RWPE2 (cell line): ENCODE data around the gene DNMT3L.
A peak's percentile ranks its signal among the peaks of the same experiment; 100 is the strongest.
"Not testable (repeated sequence)": the region's sequence is repeated elsewhere in the genome, so short reads cannot be mapped to it uniquely, and the experiment has no call there.

Source experiments
- ATAC-seq: fragments of 200-7000 bp; cut with Tn5 transposase; 3 replicates; pipeline ENCODE4 v1.9.1; 2021; ENCODE audit warnings: low read depth
- DNase-seq: peaks from one replicate; pipeline ENCODE4 v3.0.0-alpha.2; 2020; ENCODE audit warnings: low spot score
- H3K27ac ChIP-seq: fragments of 450-650 bp; 2 replicates; pipeline ENCODE4 v1.5.1; 2017; ENCODE audit warnings: mild to moderate bottlenecking; ENCODE audit not compliant: poor library complexity, severe bottlenecking
- H3K27me3 ChIP-seq: fragments of 250-450 bp; sonication (Bioruptor Pico); 2 replicates; pipeline ENCODE4 v1.5.1; 2021; ENCODE audit warnings: mild to moderate bottlenecking, moderate library complexity; ENCODE audit not compliant: insufficient read depth, poor library complexity, severe bottlenecking
- H3K36me3 ChIP-seq: fragments of 250-450 bp; sonication (Bioruptor Pico); 2 replicates; pipeline ENCODE4 v1.5.1; 2020; ENCODE audit warnings: low read depth, mild to moderate bottlenecking, moderate library complexity
- H3K4me1 ChIP-seq: fragments of 250-450 bp; sonication (Bioruptor Pico); 2 replicates; pipeline ENCODE4 v1.5.1; 2021; ENCODE audit warnings: mild to moderate bottlenecking, moderate library complexity; ENCODE audit not compliant: insufficient read depth, poor library complexity, severe bottlenecking
- H3K4me3 ChIP-seq: fragments of 250-450 bp; sonication (Bioruptor Pico); 2 replicates; pipeline ENCODE4 v1.5.1; 2021; ENCODE audit warnings: mild to moderate bottlenecking, moderate library complexity; ENCODE audit not compliant: severe bottlenecking
- H3K9me3 ChIP-seq: fragments of 250-450 bp; sonication (Bioruptor Pico); 2 replicates; pipeline ENCODE4 v1.5.1; 2021; ENCODE audit warnings: mild to moderate bottlenecking, moderate library complexity; ENCODE audit not compliant: severe bottlenecking
- TF ChIP-seq, protein P1 (sequence below): fragments of 450-650 bp; IDR thresholded peaks from one replicate; pipeline ENCODE4 v1.5.1; 2017; ENCODE audit warnings: mild to moderate bottlenecking, moderate library complexity; ENCODE audit not compliant: poor library complexity, severe bottlenecking

DNMT3L gene

DNA sequence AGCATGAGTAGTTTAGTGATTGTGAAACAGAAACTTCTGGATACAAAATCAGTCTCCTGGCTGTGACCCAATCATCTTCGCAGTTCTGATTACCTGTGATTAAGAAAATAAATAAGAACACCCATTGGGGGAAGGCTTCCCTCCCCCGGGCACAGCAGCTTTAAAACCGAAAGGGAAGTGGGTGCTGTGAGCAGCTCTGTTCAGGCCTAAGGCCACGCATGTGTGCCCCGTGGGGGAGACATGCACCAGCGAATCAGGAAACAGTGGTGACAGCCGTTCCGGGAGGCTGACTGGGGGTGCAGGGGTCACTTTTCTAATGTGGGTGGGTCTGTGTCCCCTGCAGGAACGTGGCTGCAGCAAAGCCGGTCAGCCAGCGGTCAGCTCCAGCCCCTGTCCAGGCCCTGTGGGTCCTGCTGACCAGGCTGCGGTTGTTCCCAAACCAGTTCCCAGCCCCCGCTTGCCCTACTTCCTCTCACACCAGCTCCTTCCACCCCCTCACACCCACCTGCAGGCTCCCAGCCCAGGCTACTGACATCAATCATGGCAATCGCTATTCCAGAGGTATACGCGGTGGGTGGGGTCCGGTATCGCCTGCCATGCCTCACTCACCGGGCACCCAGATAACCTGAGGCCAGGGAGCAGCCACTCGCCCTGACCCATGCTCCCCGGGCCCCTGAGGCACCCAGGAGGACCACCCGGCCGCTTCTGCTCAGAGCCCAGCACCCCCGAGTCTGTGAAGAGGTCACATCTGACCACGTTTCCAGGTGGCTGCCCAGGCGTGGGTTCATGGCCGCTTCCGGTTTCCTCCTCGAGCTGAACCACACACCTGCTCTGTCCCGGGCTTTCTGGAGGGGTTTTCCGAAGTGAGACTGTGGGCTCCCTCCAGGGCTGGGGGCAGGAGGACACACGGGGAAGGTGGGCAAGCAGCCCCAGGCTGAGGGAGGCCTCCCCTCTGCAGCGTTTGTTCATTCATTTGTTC is 54.7 kb downstream of the DNMT3L start:
- not testable (repeated sequence) for H3K4me1 ChIP-seq, H3K27ac ChIP-seq, H3K27me3 ChIP-seq, H3K36me3 ChIP-seq, DNase-seq, H3K4me3 ChIP-seq, H3K9me3 ChIP-seq
- peak; percentile 52; the same call in 2 of the 3 replicates for ATAC-seq

DNA sequence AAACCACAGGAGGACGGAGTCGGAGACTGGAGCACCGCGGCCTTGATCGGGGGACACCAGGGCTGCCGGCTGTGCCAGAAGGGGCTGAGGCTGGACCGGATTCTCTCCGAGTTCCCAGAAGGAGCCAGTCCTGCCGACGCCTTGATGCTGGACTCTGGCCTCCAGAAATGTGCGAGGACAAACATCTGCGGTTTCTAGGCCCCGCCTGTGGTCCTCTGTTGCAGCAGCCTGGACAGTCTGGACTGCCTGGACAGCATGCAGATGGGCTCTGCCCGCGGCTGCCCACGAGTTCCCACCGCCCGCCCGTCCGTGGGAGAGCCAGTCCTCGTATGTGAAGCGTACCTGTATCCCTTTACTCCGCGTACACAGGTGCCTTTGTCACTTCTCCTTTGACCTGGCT is 55.5 kb downstream of the DNMT3L start:
- ATAC-seq, H3K4me1 ChIP-seq, DNase-seq, H3K27me3 ChIP-seq, H3K4me3 ChIP-seq, H3K9me3 ChIP-seq, H3K27ac ChIP-seq, H3K36me3 ChIP-seq: not testable (repeated sequence)

DNA sequence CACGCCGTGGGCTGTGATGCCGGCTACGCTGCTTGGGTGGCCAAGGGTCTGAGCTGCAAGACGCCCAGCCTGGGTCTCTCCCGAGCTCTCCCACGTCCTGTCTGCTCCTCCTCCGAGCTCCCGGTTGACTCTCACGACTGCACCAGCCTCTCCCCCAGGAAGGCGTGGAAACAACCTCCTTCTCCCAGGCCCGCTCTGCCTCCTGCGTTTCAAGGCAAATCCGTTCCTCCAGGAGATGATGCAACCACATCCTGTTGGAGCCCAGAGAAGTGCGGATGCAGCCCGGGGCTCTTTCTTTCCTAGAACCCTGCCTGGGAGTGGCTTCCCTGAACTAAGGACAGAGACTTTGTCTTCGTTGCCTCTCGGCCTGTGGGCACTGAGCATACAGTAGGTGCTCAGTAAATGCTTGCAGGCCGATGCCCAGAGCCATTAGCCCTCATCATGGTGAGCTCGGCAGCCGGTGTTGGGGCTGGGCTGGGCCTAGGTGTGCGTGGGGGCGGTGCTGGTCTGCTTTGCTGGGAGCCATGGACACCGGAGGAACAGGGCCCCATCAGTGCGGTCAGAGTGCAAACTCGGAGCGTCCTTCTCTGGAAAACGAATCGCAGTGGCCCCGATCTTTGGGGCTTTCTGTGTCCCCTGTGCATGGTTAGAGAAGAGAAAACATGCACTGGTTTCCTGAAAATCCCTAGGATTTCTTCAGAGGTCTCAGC is 59.0 kb downstream of the DNMT3L start:
- not testable (repeated sequence) for H3K4me1 ChIP-seq, H3K36me3 ChIP-seq, H3K9me3 ChIP-seq, H3K4me3 ChIP-seq, H3K27ac ChIP-seq, DNase-seq, H3K27me3 ChIP-seq
- ATAC-seq, result 0 out of 3 replicates have a peak, but pooled peaks have one; percentile 38

DNA sequence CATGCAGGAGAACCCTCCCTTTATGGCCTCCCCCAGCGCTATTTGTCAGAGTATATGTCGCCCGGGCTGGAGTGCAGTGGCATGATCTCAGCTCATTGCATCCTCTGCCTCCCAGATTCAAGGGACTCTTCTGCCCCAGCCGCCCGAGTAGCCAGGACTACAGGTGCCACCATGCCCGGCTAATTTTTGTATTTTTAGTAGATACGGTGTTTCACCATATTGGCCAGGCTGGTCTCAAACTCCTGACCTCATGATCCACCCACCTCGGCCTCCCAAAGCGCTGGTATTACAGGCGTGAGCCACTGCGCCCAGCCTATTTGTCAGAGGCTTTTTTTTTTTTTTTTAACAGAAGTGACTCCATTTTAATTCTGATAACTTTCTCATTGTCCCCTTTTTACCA is 61.7 kb downstream of the DNMT3L start:
- not testable (repeated sequence) for H3K4me3 ChIP-seq, H3K27me3 ChIP-seq, ATAC-seq, DNase-seq, H3K36me3 ChIP-seq, H3K4me1 ChIP-seq, H3K9me3 ChIP-seq, H3K27ac ChIP-seq

DNA sequence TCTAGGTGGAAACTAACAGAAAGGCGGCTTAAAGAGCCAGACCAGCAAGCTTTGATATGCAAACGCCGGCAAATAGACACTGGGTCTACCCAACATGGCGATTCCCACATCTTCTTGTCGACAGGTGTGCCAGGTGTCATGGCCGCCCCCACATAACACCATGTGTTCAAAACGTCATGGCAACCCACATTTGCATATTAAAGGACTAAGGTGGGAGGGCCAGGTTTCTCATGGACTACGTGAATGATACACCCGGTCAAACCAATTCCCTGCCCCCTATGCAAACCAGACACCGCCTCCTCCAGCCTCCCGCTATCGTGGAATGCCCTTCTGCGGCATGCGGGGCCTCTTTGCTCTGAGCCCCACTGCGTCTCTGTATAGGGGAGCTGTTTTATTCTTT is 62.2 kb downstream of the DNMT3L start:
- ATAC-seq (no peak), DNase-seq (no peak)
- TF ChIP-seq, protein P1, sequence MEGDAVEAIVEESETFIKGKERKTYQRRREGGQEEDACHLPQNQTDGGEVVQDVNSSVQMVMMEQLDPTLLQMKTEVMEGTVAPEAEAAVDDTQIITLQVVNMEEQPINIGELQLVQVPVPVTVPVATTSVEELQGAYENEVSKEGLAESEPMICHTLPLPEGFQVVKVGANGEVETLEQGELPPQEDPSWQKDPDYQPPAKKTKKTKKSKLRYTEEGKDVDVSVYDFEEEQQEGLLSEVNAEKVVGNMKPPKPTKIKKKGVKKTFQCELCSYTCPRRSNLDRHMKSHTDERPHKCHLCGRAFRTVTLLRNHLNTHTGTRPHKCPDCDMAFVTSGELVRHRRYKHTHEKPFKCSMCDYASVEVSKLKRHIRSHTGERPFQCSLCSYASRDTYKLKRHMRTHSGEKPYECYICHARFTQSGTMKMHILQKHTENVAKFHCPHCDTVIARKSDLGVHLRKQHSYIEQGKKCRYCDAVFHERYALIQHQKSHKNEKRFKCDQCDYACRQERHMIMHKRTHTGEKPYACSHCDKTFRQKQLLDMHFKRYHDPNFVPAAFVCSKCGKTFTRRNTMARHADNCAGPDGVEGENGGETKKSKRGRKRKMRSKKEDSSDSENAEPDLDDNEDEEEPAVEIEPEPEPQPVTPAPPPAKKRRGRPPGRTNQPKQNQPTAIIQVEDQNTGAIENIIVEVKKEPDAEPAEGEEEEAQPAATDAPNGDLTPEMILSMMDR, result no peak
- no peak overlapping the region for H3K27ac ChIP-seq
- no peaks in the 10 kb centered on the region for H3K36me3 ChIP-seq
- no peaks in the 10 kb centered on the region for H3K9me3 ChIP-seq
- no peaks in the 10 kb centered on the region for H3K4me1 ChIP-seq
- H3K27me3 ChIP-seq, result no peaks in the 10 kb centered on the region
- H3K4me3 ChIP-seq, result no peak overlapping the region

DNA sequence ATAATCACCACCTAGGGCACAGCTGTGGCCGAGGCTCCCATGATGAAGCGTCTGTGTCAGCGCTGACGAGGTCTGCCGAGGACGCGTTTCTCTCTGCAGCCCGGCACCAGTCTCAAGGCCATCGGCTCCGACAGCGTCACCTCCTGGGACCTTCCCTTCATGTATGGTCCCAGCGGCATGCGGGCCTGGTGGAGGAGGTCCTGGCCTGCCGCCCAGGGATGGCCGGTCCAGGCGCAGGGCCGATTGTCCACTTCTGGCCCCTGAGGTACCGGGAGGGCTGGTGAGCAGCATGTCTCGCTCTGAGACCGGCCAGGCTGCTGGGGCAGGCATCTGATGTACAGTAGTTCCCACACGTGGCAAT is 64.6 kb downstream of the DNMT3L start:
- not testable (repeated sequence) for H3K27ac ChIP-seq, H3K4me1 ChIP-seq, H3K9me3 ChIP-seq, H3K36me3 ChIP-seq, ATAC-seq, H3K4me3 ChIP-seq, H3K27me3 ChIP-seq, DNase-seq
